Measurements from ENCODE around the gene FBXO45.
"Not testable (repeated sequence)": the region's sequence is repeated elsewhere in the genome, so short reads cannot be mapped to it uniquely, and the experiment has no call there.

Gene FBXO45

DNA sequence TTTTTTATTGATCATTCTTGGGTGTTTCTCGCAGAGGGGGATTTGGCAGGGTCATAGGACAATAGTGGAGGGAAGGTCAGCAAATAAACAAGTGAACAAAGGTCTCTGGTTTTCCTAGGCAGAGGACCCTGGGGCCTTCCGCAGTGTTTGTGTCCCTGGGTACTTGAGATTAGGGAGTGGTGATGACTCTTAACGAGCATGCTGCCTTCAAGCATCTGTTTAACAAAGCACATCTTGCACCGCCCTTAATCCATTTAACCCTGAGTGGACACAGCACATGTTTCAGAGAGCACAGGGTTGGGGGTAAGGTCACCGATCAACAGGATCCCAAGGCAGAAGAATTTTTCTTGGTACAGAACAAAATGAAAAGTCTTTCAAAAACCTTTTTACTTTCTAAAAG is 51.2 kb downstream of the FBXO45 start:
- not testable (repeated sequence) for DNase-seq

DNA sequence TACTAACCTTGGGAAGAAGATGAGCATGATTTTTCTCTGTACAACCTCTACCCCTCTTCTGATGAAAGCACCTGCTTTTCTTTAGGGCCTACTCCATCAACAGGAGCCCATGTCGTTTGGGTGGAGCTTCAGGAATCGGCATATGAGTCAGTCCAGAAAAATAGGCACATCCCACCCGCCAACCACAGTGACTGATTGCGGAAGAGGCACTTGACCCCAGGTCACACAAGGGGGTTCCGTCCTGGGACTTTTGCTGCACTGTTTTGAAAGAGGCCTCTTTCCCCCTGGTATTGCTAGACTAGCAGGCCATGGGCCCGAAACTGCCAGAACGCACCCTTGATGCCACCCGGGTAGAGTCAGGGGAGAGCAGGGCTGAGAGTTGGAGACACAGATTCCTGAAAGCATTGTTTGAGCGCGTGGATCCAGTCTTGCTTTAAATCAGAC is 51.7 kb downstream of the FBXO45 start:
- no peak for DNase-seq

DNA sequence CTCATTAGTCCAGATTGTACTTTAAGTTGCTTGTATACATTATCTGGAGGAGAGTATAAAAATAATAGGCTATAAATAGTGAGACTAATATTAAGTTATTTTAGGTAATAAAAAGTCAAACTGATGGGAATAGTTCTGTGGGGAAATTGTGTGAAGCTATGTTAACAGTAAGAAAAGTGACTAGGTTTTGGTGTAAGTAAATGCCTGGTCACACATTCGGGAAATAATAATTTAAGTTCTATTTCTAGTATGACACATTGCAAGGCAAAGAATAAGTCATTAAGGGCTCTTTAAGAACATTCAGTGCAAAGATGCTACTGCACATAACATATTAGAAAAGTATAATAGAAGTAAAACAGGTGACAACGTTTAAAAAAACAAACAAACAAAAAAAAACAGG is 52.2 kb downstream of the FBXO45 start:
- DNase-seq: no peak

- no peak for DNase-seq
Observed at GRCh38 chr3:196621611-196622010, 53.2 kb downstream of the FBXO45 start.

GRCh38 chr3:196624067-196624790 is 55.8 kb downstream of the FBXO45 start:
- no peak for DNase-seq

GRCh38 chr3:196624907-196625306 is 56.4 kb downstream of the FBXO45 start:
- DNase-seq: no peak

- DNase-seq: no peak
Observed at GRCh38 chr3:196625331-196625730, 56.9 kb downstream of the FBXO45 start.

DNA sequence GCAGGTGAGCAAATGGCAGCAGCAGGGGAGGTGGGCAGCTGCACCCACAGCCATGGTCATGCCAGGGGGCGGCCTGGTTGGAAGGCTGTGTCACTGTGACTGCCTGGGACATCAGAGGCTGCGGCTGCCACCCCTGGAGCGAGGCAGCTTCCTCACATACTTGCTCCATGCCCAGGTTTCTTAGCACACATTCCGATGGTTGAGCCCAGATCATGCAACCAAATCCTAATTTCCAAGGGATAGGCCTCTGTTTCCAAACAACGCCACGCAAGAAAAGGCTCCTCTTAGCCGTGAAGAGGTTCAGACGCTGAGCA is 59.4 kb downstream of the FBXO45 start:
- no peak for DNase-seq

- no peak for DNase-seq
Observed at GRCh38 chr3:196629228-196629627, 60.8 kb downstream of the FBXO45 start.

DNA sequence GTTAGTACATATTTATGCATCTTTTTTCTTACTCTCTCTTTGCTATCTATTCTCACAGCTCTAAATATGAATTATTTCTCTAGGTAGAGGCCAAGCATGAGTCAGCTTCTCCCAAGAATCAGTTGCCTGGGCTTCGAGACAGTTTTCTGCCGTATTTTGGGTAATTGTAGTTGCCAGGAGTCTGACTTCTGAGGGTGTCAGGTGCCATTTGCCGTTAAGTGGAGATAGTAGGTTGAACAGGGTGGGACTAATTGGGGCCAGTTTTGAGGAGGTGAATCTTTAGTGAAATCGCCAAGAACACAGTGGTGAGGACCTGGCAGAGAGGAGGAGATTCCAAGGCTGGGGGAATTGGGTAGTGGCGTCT is 63.2 kb downstream of the FBXO45 start:
- no peak for DNase-seq

DNA sequence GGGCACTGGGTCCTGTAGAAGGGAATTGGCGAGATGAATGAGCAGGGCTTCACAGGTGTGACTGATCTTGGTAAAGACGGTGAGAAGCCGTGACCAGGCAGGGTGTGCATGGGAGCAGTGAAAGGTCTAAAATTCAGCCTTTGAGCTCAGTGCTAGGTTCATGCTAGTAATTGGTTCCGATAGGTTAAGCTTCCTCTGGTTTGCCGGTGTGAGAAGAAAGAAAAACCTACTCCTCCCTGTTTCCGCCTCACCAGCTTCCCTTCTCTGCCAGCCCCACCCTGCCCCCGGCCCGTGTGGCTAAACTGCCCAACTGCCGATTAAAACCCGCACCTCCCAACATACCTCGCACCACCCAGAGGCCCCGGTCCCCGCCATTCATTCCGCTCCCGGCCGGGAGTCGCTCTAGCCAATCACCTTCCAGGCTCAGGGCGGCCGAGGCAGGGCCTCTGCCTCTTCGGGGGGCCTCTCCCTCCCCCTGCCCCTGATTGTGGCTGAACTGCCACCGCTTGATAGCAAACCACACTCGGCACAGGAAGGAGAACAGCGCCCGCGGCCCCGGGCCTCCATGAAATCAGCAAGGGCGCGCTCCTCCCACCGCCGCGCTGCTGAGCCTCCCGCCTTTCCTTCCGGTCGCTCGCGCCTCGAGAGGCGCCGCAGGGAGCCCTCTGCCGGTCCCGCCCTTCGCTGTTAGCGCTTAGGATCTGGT is 63.7 kb downstream of the FBXO45 start:
- peak; percentile 72 to 88 for DNase-seq

GRCh38 chr3:196633555-196634151 is 65.2 kb downstream of the FBXO45 start:
- no peak for DNase-seq

GRCh38 chr3:196634224-196634623 is 65.8 kb downstream of the FBXO45 start:
- DNase-seq: no peak

DNA sequence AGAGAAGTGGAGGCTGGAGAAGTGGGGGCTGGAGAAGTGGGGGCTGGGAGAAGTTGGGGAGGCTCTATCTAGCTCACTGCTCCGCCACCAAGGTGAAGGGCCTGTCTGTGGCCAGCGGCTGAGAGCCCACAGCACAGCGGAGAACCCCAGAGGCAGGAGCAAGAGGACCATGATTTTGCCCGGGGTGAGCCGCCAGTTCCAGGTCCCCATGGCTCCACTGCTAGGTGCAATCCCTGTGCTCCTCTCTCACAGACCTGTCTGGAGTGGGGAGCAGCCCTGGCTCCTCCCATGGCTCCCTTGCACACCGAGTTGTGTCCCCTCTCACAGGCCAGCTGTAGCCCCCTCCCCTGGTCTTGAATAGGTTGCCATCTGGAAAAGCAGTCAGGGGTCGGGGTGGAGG is 66.4 kb downstream of the FBXO45 start:
- DNase-seq: no peak

- no peak for DNase-seq
Observed at GRCh38 chr3:196636369-196637349, 68.2 kb downstream of the FBXO45 start.

DNA sequence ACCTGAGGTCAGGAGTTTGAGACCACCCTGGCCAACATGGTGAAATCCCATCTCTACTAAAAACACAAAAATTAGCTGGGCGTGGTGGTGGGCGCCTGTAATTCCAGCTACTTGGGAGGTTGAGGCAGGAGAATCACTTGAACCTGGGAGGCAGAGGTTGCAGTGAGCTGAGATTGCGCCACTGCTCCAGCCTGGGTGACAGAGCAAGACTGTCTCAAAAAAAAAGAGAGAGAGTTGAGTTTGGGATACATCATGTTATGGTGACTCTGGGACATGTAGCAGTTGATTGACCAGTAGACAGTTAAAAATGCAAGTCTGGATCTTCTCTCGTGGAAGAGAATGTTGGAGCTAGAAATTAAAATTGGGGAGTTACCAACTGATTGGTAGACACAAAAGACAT is 69.5 kb downstream of the FBXO45 start:
- DNase-seq: not testable (repeated sequence)
